CD14-positive monocyte (primary cell): ENCODE data around the gene GOLGA8F. TPM values are rescaled to one million over a fixed set of nuclear protein-coding genes. Genes with fewer than 3 reads are reported as not detected.
"Not testable (repeated sequence)": the region's sequence is repeated elsewhere in the genome, so short reads cannot be mapped to it uniquely, and the experiment has no call there.

ENCODE experiments used
- DNase-seq, 3 donors: peaks; one replicate each; pipeline ENCODE4 v3.0.0-alpha.2; 2011 to 2022
- H2AFZ ChIP-seq: 2 replicates; pipeline ENCODE4 v1.6.0; 2012; ENCODE audit warnings: mild to moderate bottlenecking, low read depth, low read length, inconsistent platforms; ENCODE audit not compliant: insufficient read depth, poor library complexity, severe bottlenecking
- H3K27ac ChIP-seq, 2 donors: 1 replicate in 1 of 2; 2 replicates in 1 of 2; pipeline ENCODE4 v1.5.1; 2012 to 2013; ENCODE audit warnings: low read length in 2 of 2, control low read depth in 1 of 2, inconsistent platforms in 1 of 2, low read depth in 1 of 2, mild to moderate bottlenecking in 1 of 2
- H3K27me3 ChIP-seq, 2 donors: one replicate each; pipeline versions ENCODE4 v1.6.0 to v1.6.1; 2011 to 2013; ENCODE audit warnings: low read length in 2 of 2; ENCODE audit not compliant: control insufficient read depth in 2 of 2, insufficient read depth in 2 of 2
- H3K36me3 ChIP-seq, 2 donors: replicated peaks in 1 of 2; 1 replicate in 1 of 2; 2 replicates in 1 of 2; pipeline versions ENCODE4 v1.5.1 to v1.6.1; 2012 to 2013; ENCODE audit warnings: low read length in 2 of 2, control low read depth in 1 of 2, inconsistent platforms in 1 of 2, mild to moderate bottlenecking in 1 of 2; ENCODE audit not compliant: insufficient read depth in 2 of 2, control insufficient read depth in 1 of 2
- H3K4me1 ChIP-seq, 2 donors: 1 replicate in 1 of 2; 2 replicates in 1 of 2; pipeline versions ENCODE4 v1.5.1 to v1.6.1; 2012 to 2013; ENCODE audit warnings: low read length in 2 of 2, control low read depth in 1 of 2, inconsistent platforms in 1 of 2, mild to moderate bottlenecking in 1 of 2, moderate library complexity in 1 of 2; ENCODE audit not compliant: insufficient read depth in 2 of 2, control insufficient read depth in 1 of 2
- H3K4me2 ChIP-seq: replicated peaks from 2 replicates; pipeline ENCODE3; 2012; ENCODE audit warnings: low read length, moderate library complexity, mild to moderate bottlenecking; ENCODE audit not compliant: poor library complexity, severe bottlenecking; ENCODE audit errors: extremely low read depth
- H3K4me3 ChIP-seq, 3 experiments: fragments of 200-600 bp in 1 of 3; sonication (generic) in 1 of 3; replicated peaks in 1 of 3; 1 replicate in 2 of 3; 2 replicates in 1 of 3; pipeline ENCODE4 v1.5.1; 2011 to 2013; ENCODE audit warnings: low read length in 3 of 3, mild to moderate bottlenecking in 3 of 3, control low read depth in 2 of 3, low read depth in 2 of 3, inconsistent platforms in 1 of 3, moderate library complexity in 1 of 3
- H3K79me2 ChIP-seq: 2 replicates; pipeline ENCODE4 v1.6.0; 2012; ENCODE audit warnings: mild to moderate bottlenecking, control low read depth, inconsistent platforms, low read length, moderate library complexity; ENCODE audit not compliant: insufficient read depth
- H3K9ac ChIP-seq: 2 replicates; pipeline ENCODE4 v1.6.0; 2017; ENCODE audit warnings: low read length, mild to moderate bottlenecking; ENCODE audit not compliant: insufficient read depth, poor library complexity, severe bottlenecking
- H3K9me3 ChIP-seq, 2 donors: replicated peaks in 1 of 2; 1 replicate in 1 of 2; 2 replicates in 1 of 2; pipeline versions ENCODE4 v1.5.1 to v1.6.1; 2012 to 2013; ENCODE audit warnings: low read length in 2 of 2, control low read depth in 1 of 2; ENCODE audit not compliant: control insufficient read depth in 1 of 2, insufficient read depth in 1 of 2
- H4K20me1 ChIP-seq: 2 replicates; pipeline ENCODE4 v1.6.0; 2012; ENCODE audit warnings: mild to moderate bottlenecking, low read length, control low read depth, moderate library complexity; ENCODE audit not compliant: insufficient read depth
- H3K27ac Mint-ChIP-seq, 7 donors: one replicate each; pipeline ENCODE4 v1.8.0; 2020; ENCODE audit warnings: mild to moderate bottlenecking in 7 of 7, mixed read lengths in 7 of 7, moderate library complexity in 6 of 7, inconsistent platforms in 2 of 7
- H3K27me3 Mint-ChIP-seq, 3 donors: one replicate each; pipeline ENCODE4 v1.8.0; 2021 to 2022; ENCODE audit warnings: low read depth in 3 of 3, mild to moderate bottlenecking in 3 of 3, mixed read lengths in 3 of 3, moderate library complexity in 3 of 3, inconsistent platforms in 1 of 3
- H3K36me3 Mint-ChIP-seq, 2 donors: one replicate each; pipeline ENCODE4 v1.8.0; 2020; ENCODE audit warnings: mixed read lengths in 2 of 2, inconsistent platforms in 1 of 2, mild to moderate bottlenecking in 1 of 2
- H3K4me1 Mint-ChIP-seq: one replicate; pipeline ENCODE4 v1.8.0; 2020; ENCODE audit warnings: mild to moderate bottlenecking, mixed read lengths
- H3K4me3 Mint-ChIP-seq, 2 donors: one replicate each; pipeline ENCODE4 v1.8.0; 2020; ENCODE audit warnings: mild to moderate bottlenecking in 2 of 2, mixed read lengths in 2 of 2, moderate library complexity in 1 of 2
- H3K9me3 Mint-ChIP-seq, 7 donors: one replicate each; pipeline ENCODE4 v1.8.0; 2020 to 2022; ENCODE audit warnings: mixed read lengths in 7 of 7, mild to moderate bottlenecking in 6 of 7, moderate library complexity in 6 of 7, inconsistent platforms in 2 of 7
- WGBS: methylation state at CpG from one replicate; pipeline ENCODE4 v1.1.5; 2013; ENCODE audit warnings: missing lambda C conversion rate; ENCODE audit not compliant: insufficient coverage; 5-methylcytosine and 5-hydroxymethylcytosine counted together
- intact Hi-C, 2 donors: fragments of 100-400 bp; cut with micrococcal nuclease; formaldehyde crosslinking; loops; one replicate each; pipeline versions ENCODE4 v1.15.0 to v1.15.1; 2023
- polyA minus RNA-seq: library from RNA; depleted of rRNA, polyadenylated mRNA; stranded (reverse); fragments of >200 nt; gene quantifications from 2 replicates; pipeline ENCODE4 v1.2.3, GENCODE V29; 2012
- polyA plus RNA-seq, 3 donors: library from polyadenylated mRNA; depleted of rRNA in 1 of 3; unstranded in 2 of 3; stranded (reverse) in 1 of 3; fragments of 300-500 nt in 2 of 3; fragments of >200 nt in 1 of 3; fragmentation: Illumina TruSeq in 2 of 3; gene quantifications; 1 replicate in 2 of 3; 2 replicates in 1 of 3; pipeline ENCODE4 v1.2.3, GENCODE V29; 2012 to 2021
- total RNA-seq, 12 experiments: library from RNA in 1 of 12; stranded (reverse) in 1 of 12; fragments of 120-200 nt in 1 of 12; gene quantifications; one replicate each; pipeline ENCODE4 v1.2.4 and lab custom pipeline; 2013 to 2026; ENCODE audit warnings: mixed read lengths in 6 of 12, inconsistent platforms in 1 of 12

Gene GOLGA8F
- total RNA-seq (2013): not detected
- polyA plus RNA-seq (not detected), polyA minus RNA-seq (not detected in 2 replicates), total RNA-seq (lab: John Stamatoyannopoulos, UW) (0 to 0.06 (median 0) reads per million in 11 experiments)

- DNase-seq, intact Hi-C loops, H3K4me3 Mint-ChIP-seq: not testable (repeated sequence)
Measured at GRCh38 chr15:28378364-28378763, at the start of gene GOLGA8F. TSS of gene GOLGA8F (plus strand) at chr15:28378664. CDS start at chr15:28378762, 98 bp downstream.

GRCh38 chr15:28357984-28358383 is 20.5 kb upstream of the GOLGA8F start, which contains the start of gene GOLGA6L24:
TSS of gene GOLGA6L24 (minus strand) at chr15:28358084. CDS start at chr15:28358023, 61 bp downstream.
- whole genome bisulfite sequencing: no CpG with 5 or more reads among the region's 7 CpGs
- intact Hi-C loops, DNase-seq, H3K4me3 ChIP-seq, H3K9ac ChIP-seq, H3K4me1 ChIP-seq, H3K27me3 Mint-ChIP-seq, H3K79me2 ChIP-seq, H3K27ac Mint-ChIP-seq, H3K4me1 Mint-ChIP-seq, H3K9me3 Mint-ChIP-seq, H2AFZ ChIP-seq, H3K9me3 ChIP-seq, H4K20me1 ChIP-seq, H3K27me3 ChIP-seq, H3K4me2 ChIP-seq, H3K36me3 Mint-ChIP-seq, H3K4me3 Mint-ChIP-seq, H3K27ac ChIP-seq, H3K36me3 ChIP-seq: not testable (repeated sequence)

More at GRCh38 chr15:28378364-28378763, at the start of gene GOLGA8F:
- H3K27me3 ChIP-seq, H3K9ac ChIP-seq, H3K4me3 ChIP-seq, H3K9me3 Mint-ChIP-seq, H3K79me2 ChIP-seq, H3K27ac ChIP-seq, H3K4me2 ChIP-seq, H3K27ac Mint-ChIP-seq, H3K36me3 ChIP-seq, H4K20me1 ChIP-seq, H3K4me1 Mint-ChIP-seq, H3K9me3 ChIP-seq, H3K36me3 Mint-ChIP-seq, H3K4me1 ChIP-seq, H3K27me3 Mint-ChIP-seq, H2AFZ ChIP-seq: not testable (repeated sequence)
- no CpG with 5 or more reads among the region's 8 CpGs for WGBS

- H3K36me3 Mint-ChIP-seq, H3K27ac ChIP-seq, H3K27me3 Mint-ChIP-seq, H3K79me2 ChIP-seq, H3K36me3 ChIP-seq, H3K27ac Mint-ChIP-seq, H3K27me3 ChIP-seq, H2AFZ ChIP-seq, H4K20me1 ChIP-seq, H3K4me3 Mint-ChIP-seq, intact Hi-C loops, H3K9me3 ChIP-seq, H3K4me1 Mint-ChIP-seq, H3K4me2 ChIP-seq, H3K9me3 Mint-ChIP-seq, H3K4me3 ChIP-seq, DNase-seq, H3K9ac ChIP-seq, H3K4me1 ChIP-seq: not testable (repeated sequence)
- no CpG with 5 or more reads among the region's 17 CpGs for WGBS
Measured at GRCh38 chr15:28365502-28365901, 13.0 kb upstream of the GOLGA8F start.

GRCh38 chr15:28380053-28380452 is 1.6 kb downstream of the GOLGA8F start:
- H3K9me3 ChIP-seq, H4K20me1 ChIP-seq, H3K9ac ChIP-seq, H3K4me3 ChIP-seq, DNase-seq, H3K27ac ChIP-seq, H3K4me2 ChIP-seq, H3K4me1 ChIP-seq, H3K36me3 ChIP-seq, H3K4me1 Mint-ChIP-seq, intact Hi-C loops, H3K27ac Mint-ChIP-seq, H3K27me3 Mint-ChIP-seq, H3K79me2 ChIP-seq, H3K9me3 Mint-ChIP-seq, H3K36me3 Mint-ChIP-seq, H2AFZ ChIP-seq, H3K27me3 ChIP-seq, H3K4me3 Mint-ChIP-seq: not testable (repeated sequence)
- no CpG with 5 or more reads among the region's 3 CpGs for WGBS
